HL-60 (cell line): ENCODE measurements around the gene NLGN1.

Experiments used
- DNase-seq, 2 experiments: peaks; one replicate each; pipeline ENCODE4 v3.0.0-alpha.2; 2010 to 2020; ENCODE audit warnings: low read depth in 1 of 2, low spot score in 1 of 2
- H3K27ac ChIP-seq: fragments of 250-450 bp; sonication (Bioruptor Pico); replicated peaks from 2 replicates; pipeline ENCODE4 v1.5.1; 2020; ENCODE audit warnings: mild to moderate bottlenecking, moderate library complexity
- H3K27me3 ChIP-seq: fragments of 250-450 bp; sonication (Bioruptor Pico); 2 replicates; pipeline ENCODE4 v1.5.1; 2021; ENCODE audit warnings: mild to moderate bottlenecking, moderate library complexity; ENCODE audit not compliant: insufficient read depth, poor library complexity, severe bottlenecking
- H3K4me3 ChIP-seq: replicated peaks from 2 replicates; pipeline ENCODE4 v1.5.1; 2011; ENCODE audit warnings: mild to moderate bottlenecking, control low read depth, low read length; ENCODE audit not compliant: insufficient read depth
- CTCF ChIP-seq: IDR thresholded peaks from one replicate; pipeline ENCODE4 v1.5.1; 2011; ENCODE audit warnings: low read length, control low read depth, inconsistent platforms; ENCODE audit not compliant: insufficient read depth
- GABPA ChIP-seq: IDR thresholded peaks from 2 replicates; pipeline ENCODE4 v1.6.1; 2012; ENCODE audit warnings: low read depth
- POLR2AphosphoS5 ChIP-seq: IDR thresholded peaks from 2 replicates; pipeline ENCODE4 v1.6.1; 2012; ENCODE audit warnings: low read depth
- REST ChIP-seq: IDR thresholded peaks from 2 replicates; pipeline ENCODE4 v1.6.1; 2012; ENCODE audit warnings: low read depth; ENCODE audit not compliant: insufficient replicate concordance
- SPI1 ChIP-seq: IDR thresholded peaks from 2 replicates; pipeline ENCODE4 v1.6.1; 2012; ENCODE audit warnings: low read depth, mild to moderate bottlenecking, borderline replicate concordance

The NLGN1 gene

GRCh38 chr3:173556546-173556945 lies 159.0 kb downstream of the NLGN1 start:
- H3K27ac ChIP-seq, result no peak overlapping the region
- no peak overlapping the region for H3K4me3 ChIP-seq
- TF ChIP-seq SPI1 (no peak), REST (no peak), CTCF (no peak), GABPA (no peak), POLR2AphosphoS5 (no peak)

GRCh38 chr3:173567997-173568396 lies 170.5 kb downstream of the NLGN1 start:
- no peaks in the 10 kb centered on the region for H3K27me3 ChIP-seq
- TF ChIP-seq REST (no peak), POLR2AphosphoS5 (no peak), SPI1 (no peak)
- H3K4me3 ChIP-seq, result no peak overlapping the region
- DNase-seq, result no peak
- no peak overlapping the region for H3K27ac ChIP-seq

More at GRCh38 chr3:173556546-173556945, 159.0 kb downstream of the NLGN1 start:
- H3K27me3 ChIP-seq, result peaks cover under 1% of the 10 kb centered on the region
- no peak for DNase-seq

GRCh38 chr3:173568623-173569022 lies 171.1 kb downstream of the NLGN1 start:
- no peak overlapping the region for H3K4me3 ChIP-seq
- H3K27me3 ChIP-seq, result no peaks in the 10 kb centered on the region
- H3K27ac ChIP-seq, result no peak overlapping the region
- DNase-seq, result no peak
- TF ChIP-seq POLR2AphosphoS5 (no peak), SPI1 (no peak), REST (no peak), CTCF (no peak), GABPA (no peak)

- no peak overlapping the region for H3K4me3 ChIP-seq
- DNase-seq, result no peak
- H3K27me3 ChIP-seq, result peaks cover 17% of the 10 kb centered on the region
- H3K27ac ChIP-seq, result no peak overlapping the region
- no peak for TF ChIP-seq GABPA
- TF ChIP-seq REST, result no peak
- no peak for TF ChIP-seq SPI1
- TF ChIP-seq CTCF, result no peak
- TF ChIP-seq POLR2AphosphoS5, result no peak
Observed at GRCh38 chr3:173583496-173583895, 186.0 kb downstream of the NLGN1 start.
